NCI-H1417 (cell line): ENCODE results near the gene MYOG.
A peak's percentile ranks its signal among the peaks of the same experiment; 100 is the strongest.

ENCODE experiments used
- DNase-seq, 3 experiments: peaks; one replicate each; lab custom pipeline; 2025; lab: John Stamatoyannopoulos, UW

The MYOG gene

GRCh38 chr1:203046984-203047630 lies 38.7 kb downstream of the MYOG start:
- DNase-seq: no peak

GRCh38 chr1:203045821-203046594 lies 39.8 kb downstream of the MYOG start:
- DNase-seq: no peak

- DNase-seq: no peak
Measured at GRCh38 chr1:203045336-203045735, 40.5 kb downstream of the MYOG start.

- no peak for DNase-seq
Measured at GRCh38 chr1:203044546-203045250, 41.1 kb downstream of the MYOG start.

- no peak for DNase-seq
Measured at GRCh38 chr1:203043830-203044545, 41.8 kb downstream of the MYOG start.

GRCh38 chr1:203041351-203041932 lies 44.4 kb downstream of the MYOG start:
- no peak for DNase-seq

GRCh38 chr1:203040513-203041275 lies 45.1 kb downstream of the MYOG start:
- no peak for DNase-seq

- peak in 1 of 3 experiments; percentile 14 for DNase-seq
Measured at GRCh38 chr1:203039609-203040512, 46.0 kb downstream of the MYOG start.

GRCh38 chr1:203038891-203039608 lies 46.8 kb downstream of the MYOG start:
- DNase-seq: peak; percentile 49 to 89 (median 84)

- no peak for DNase-seq
Measured at GRCh38 chr1:203038217-203038741, 47.5 kb downstream of the MYOG start.

- no peak for DNase-seq
Measured at GRCh38 chr1:203037509-203038190, 48.2 kb downstream of the MYOG start.

GRCh38 chr1:203036537-203036936 lies 49.3 kb downstream of the MYOG start:
- DNase-seq: no peak

- no peak for DNase-seq
Measured at GRCh38 chr1:203036135-203036534, 49.7 kb downstream of the MYOG start.

GRCh38 chr1:203035111-203036000 lies 50.5 kb downstream of the MYOG start:
- no peak for DNase-seq

- no peak for DNase-seq
Measured at GRCh38 chr1:203034422-203035110, 51.2 kb downstream of the MYOG start.

- DNase-seq: no peak
Measured at GRCh38 chr1:203033917-203034316, 51.9 kb downstream of the MYOG start.

- no peak for DNase-seq
Measured at GRCh38 chr1:203033287-203033686, 52.5 kb downstream of the MYOG start.
